Heart right ventricle (tissue), 16 donors: ENCODE results near the gene TCF4. TPM values are rescaled to one million over a fixed set of nuclear protein-coding genes. Genes with fewer than 3 reads are reported as not detected.

Experiments used
- ATAC-seq, 8 donors: fragments of 200-7000 bp; cut with Tn5 transposase; one replicate each; pipeline ENCODE4 v1.9.1; 2020; ENCODE audit warnings: mild to moderate bottlenecking in 8 of 8, moderate library complexity in 8 of 8, moderate number of reproducible peaks in 1 of 8
- DNase-seq, 2 donors: peaks; one replicate each; pipeline ENCODE4 v3.0.0-alpha.2; 2020
- H3K27ac ChIP-seq, 10 donors: fragments of 200-600 bp; sonication (generic) in 2 of 10; one replicate each; pipeline versions ENCODE4 v1.5.0 to v1.8.0; 2020 to 2022; ENCODE audit warnings: mild to moderate bottlenecking in 3 of 10
- H3K27me3 ChIP-seq, 7 donors: fragments of 200-600 bp; one replicate each; pipeline ENCODE4 v1.8.0; 2021 to 2022; ENCODE audit warnings: mild to moderate bottlenecking in 2 of 7
- H3K36me3 ChIP-seq, 9 donors: fragments of 200-600 bp; sonication (generic) in 1 of 9; one replicate each; pipeline versions ENCODE4 v1.5.0 to v1.8.0; 2020 to 2022; ENCODE audit warnings: mild to moderate bottlenecking in 2 of 9
- H3K4me1 ChIP-seq, 9 donors: fragments of 200-600 bp; sonication (generic) in 1 of 9; one replicate each; pipeline versions ENCODE4 v1.5.0 to v1.8.0; 2020 to 2022; ENCODE audit warnings: mild to moderate bottlenecking in 4 of 9
- H3K4me3 ChIP-seq, 10 donors: fragments of 200-600 bp; sonication (generic) in 2 of 10; one replicate each; pipeline versions ENCODE4 v1.5.0 to v1.8.0; 2020 to 2022; ENCODE audit warnings: mild to moderate bottlenecking in 7 of 10, moderate library complexity in 2 of 10
- H3K9me3 ChIP-seq, 11 donors: fragments of 200-600 bp in 10 of 11; sonication (generic) in 2 of 11; one replicate each; pipeline versions ENCODE4 v1.5.0 to v1.8.0; 2013 to 2022; ENCODE audit warnings: mild to moderate bottlenecking in 2 of 11, control low read depth in 1 of 11, moderate library complexity in 1 of 11
- whole genome bisulfite sequencing, 2 donors: extraction: QIAGEN DNeasy Blood & Tissue Kit; methylation state at CpG; one replicate each; pipeline ENCODE4 v1.1.7; 2013; ENCODE audit warnings: inconsistent platforms in 1 of 2; 5-methylcytosine and 5-hydroxymethylcytosine counted together
- intact Hi-C, 10 donors: fragments of 100-400 bp; cut with DNase I; formaldehyde crosslinking; loops; one replicate each; pipeline versions ENCODE4 v1.11.1 to v1.14.2; 2022
- polyA plus RNA-seq, 2 donors: library from polyadenylated mRNA; stranded (reverse); fragments of 200-250 nt; gene quantifications; one replicate each; pipeline ENCODE4 v1.2.3, GENCODE V29; 2013
- total RNA-seq, 10 donors: library from RNA; stranded (reverse); fragmentation: NEBNext Ultra II Directional in 3 of 10; extraction: Animal tissue kit (Norgen Biotek cat#: 25700) in 3 of 10; gene quantifications; one replicate each; pipeline versions ENCODE4 v1.2.1 to v1.2.4, GENCODE V29; 2021 to 2023
- TF ChIP-seq, protein P1 (sequence below), 9 donors: fragments of 200-600 bp; sonication (generic) in 2 of 9; IDR thresholded peaks; one replicate each; pipeline versions ENCODE4 v1.5.0 to v1.8.0; 2021 to 2022; ENCODE audit warnings: antibody characterized with exemption in 9 of 9, mild to moderate bottlenecking in 5 of 9, moderate library complexity in 1 of 9
- donor health status: Arrhythmogenic right ventricular cardiomyopathy.
- donor health status: ischemic (EF 13 %, LVEDD 7.1; RV severe dilation, severe dysfunction).
- donor health status: healthy with polysubstance abuse.
- donor health status: DM: no; HTN: yes; CAD: no.
- donor health status: DM: no; HTN: no; CAD: no.
- donor health status: ischemic (EF 25% LVEDD 6.9; RV normal size, moderate dysfunction).
- donor health status: ischemic (EF 25% LVEDD 5.7; RV mildly dilated, moderate dysfunction).
- donor health status: healthy.
- donor health status: DM: yes; HTN: yes; CAD: no.
- donor health status: Ischemic cardiomyopathy.
- donor health status: ischemic (EF 35%, LVEDD 5.7; RV mildly dilated, moderate dysfunction).
- donor health status: nonischemic (EF 11% LVEDD 7.7; RV severe dilation, severe dysfunction).
- donor health status: DM: yes; HTN: yes; CAD: no.
- donor health status: PGD.
- donor health status: ischemic (EF 29% LVEDD 5.4; RV normal size, mild dysfunction).
- donor health status: nonischemic (EF 23%, LVEDD 6.1; RV moderate dilation, normal function).

Gene TCF4
- total and polyA plus RNA-seq, 12 donors = 12.6 to 90.1 (median 65.5) TPM

DNA sequence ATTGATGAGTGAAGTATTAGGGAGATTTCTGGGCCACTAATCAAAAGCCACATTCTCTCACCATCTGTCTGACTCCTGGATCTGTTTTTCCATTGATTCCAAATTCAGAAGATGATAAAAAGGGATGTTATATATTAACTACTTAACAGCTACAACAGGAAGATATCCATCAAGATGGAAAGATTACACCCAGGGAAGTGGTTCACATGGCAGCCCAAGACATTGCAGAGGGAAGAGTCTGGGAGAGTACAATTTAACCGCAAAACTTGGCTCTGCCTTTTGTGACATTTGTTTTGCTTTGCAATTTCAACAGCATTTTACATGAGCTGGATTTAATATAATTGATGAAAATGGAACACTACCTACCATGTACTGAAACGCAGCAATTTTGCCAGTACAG, 22.5 kb upstream of the TCF4 start:
- Histone ChIP-seq H3K4me1 (no peaks in the 10 kb centered on the region), H3K27ac (no peak overlapping the region), H3K4me3 (no peak overlapping the region), H3K9me3 (peaks cover 0 to 13% (median 2%) of the 10 kb centered on the region in 11 donors), H3K27me3 (no peaks in the 10 kb centered on the region), H3K36me3 (no peaks in the 10 kb centered on the region)
- DNase-seq (no peak), ATAC-seq (no peak)
- 91 to 93% methylated on average over 2 of the region's 2 CpGs for WGBS, 2 donors
- TF ChIP-seq, protein P1, sequence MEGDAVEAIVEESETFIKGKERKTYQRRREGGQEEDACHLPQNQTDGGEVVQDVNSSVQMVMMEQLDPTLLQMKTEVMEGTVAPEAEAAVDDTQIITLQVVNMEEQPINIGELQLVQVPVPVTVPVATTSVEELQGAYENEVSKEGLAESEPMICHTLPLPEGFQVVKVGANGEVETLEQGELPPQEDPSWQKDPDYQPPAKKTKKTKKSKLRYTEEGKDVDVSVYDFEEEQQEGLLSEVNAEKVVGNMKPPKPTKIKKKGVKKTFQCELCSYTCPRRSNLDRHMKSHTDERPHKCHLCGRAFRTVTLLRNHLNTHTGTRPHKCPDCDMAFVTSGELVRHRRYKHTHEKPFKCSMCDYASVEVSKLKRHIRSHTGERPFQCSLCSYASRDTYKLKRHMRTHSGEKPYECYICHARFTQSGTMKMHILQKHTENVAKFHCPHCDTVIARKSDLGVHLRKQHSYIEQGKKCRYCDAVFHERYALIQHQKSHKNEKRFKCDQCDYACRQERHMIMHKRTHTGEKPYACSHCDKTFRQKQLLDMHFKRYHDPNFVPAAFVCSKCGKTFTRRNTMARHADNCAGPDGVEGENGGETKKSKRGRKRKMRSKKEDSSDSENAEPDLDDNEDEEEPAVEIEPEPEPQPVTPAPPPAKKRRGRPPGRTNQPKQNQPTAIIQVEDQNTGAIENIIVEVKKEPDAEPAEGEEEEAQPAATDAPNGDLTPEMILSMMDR (IDR thresholded peaks at IDR 0.05) = no peak
- intact Hi-C loops = no loop called here

DNA sequence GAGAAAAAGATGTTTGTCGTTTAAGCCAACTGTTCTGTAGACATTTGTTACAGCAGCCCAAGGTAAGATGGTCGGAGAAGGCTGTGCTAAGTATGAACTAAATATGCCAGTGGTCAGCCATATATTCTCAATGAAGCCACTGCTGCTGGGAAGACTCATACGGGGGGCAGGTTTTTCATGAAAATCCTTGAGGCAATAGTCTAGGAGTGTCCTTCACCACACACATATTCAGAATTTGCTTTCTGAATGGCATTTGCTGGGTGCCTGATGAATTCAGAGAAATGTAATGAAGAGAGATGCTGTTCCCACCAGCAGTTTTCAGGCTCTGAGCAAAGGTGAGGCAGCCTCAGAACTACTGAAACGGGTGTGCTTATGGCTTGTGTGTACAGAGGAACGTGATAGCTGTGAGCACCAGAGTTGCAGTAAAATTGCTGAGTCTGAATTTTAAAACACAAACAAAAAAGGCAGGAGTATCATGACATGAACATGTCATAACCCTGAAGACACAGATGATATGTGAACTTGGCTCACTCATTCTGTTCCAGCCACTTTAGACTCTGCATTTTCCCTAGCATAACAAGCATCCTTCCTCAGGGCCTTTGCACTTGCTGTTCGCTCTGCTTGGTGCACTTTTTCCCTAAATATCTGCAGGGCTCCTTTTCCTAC, 21.3 kb upstream of the TCF4 start:
- ATAC-seq (no peak), DNase-seq (no peak)
- Histone ChIP-seq H3K36me3 (no peaks in the 10 kb centered on the region), H3K27ac (no peak overlapping the region), H3K27me3 (no peaks in the 10 kb centered on the region), H3K9me3 (peaks cover 0 to 6% (median 0%) of the 10 kb centered on the region in 11 donors), H3K4me3 (no peak overlapping the region), H3K4me1 (no peaks in the 10 kb centered on the region)
- intact Hi-C loops = no loop called here
- WGBS, 2 donors = 96 to 97% methylated on average over 6 of the region's 6 CpGs
- TF ChIP-seq, protein P1 (IDR thresholded peaks at IDR 0.05) = no peak

DNA sequence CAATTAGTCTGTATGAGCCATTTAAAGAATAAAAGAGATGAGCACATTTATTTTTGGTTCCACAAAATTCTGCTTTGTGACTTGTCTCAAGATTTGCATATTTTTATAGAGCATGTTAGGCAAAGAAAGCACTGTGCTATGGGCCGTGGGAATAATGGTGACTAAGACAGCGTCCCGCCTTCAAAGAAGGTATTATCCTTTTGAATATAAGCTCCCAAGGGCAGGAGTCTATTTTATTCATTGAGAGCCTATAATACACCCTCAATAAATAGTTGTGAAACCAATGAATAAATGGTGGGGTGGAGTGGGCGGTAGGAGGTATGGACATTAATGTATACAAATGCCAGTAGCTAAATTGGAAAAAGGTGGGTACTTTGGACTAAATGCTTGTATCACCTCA, 20.5 kb upstream of the TCF4 start:
- Histone ChIP-seq H3K4me1 (peaks cover 0 to 7% (median 0%) of the 10 kb centered on the region in 9 donors), H3K36me3 (no peaks in the 10 kb centered on the region), H3K9me3 (peaks cover 0 to 3% (median 0%) of the 10 kb centered on the region in 11 donors), H3K27ac (no peak overlapping the region), H3K4me3 (no peak overlapping the region), H3K27me3 (no peaks in the 10 kb centered on the region)
- WGBS, 2 donors = 96 to 98% methylated on average over 4 of the region's 4 CpGs
- ATAC-seq = no peak
- TF ChIP-seq, protein P1 (IDR thresholded peaks at IDR 0.05) = no peak
- DNase-seq = no peak
- intact Hi-C loops = no loop called here

DNA sequence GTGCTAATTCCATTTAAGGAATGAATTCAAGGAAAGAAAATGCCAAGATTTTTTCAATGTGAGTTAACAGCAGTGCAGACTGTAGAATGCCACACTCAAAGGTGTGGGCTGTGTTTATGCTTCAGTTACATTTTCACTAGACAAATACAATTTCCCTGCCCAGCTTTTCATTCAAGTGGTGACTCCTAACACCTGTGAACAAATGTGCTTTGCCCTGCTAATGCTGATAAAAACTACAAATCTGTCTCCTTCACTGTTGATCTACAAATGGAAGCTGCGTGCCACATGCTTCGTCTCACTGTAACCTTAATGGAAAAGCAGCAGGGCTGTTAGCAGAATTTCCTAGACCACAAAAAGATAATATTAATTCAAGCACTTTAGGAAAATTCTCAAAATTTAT, 19.8 kb upstream of the TCF4 start:
- no peak overlapping the region for H3K4me3 ChIP-seq

More for the DNA sequence above, 19.8 kb upstream of the TCF4 start:
- Histone ChIP-seq H3K36me3 (no peaks in the 10 kb centered on the region), H3K27ac (no peak overlapping the region), H3K27me3 (no peaks in the 10 kb centered on the region), H3K4me1 (peaks cover 0 to 10% (median 0%) of the 10 kb centered on the region in 9 donors), H3K9me3 (peaks cover 0 to 3% (median 0%) of the 10 kb centered on the region in 11 donors)
- TF ChIP-seq, protein P1 (IDR thresholded peaks at IDR 0.05) = no peak
- intact Hi-C loops = no loop called here
- 95 to 96% methylated on average over 2 of the region's 2 CpGs for WGBS, 2 donors
- DNase-seq (no peak), ATAC-seq (no peak)
